ENCODE data around the gene CTLA4. TPM values are rescaled to one million over a fixed set of nuclear protein-coding genes. Genes with fewer than 3 reads are reported as not detected.

CTLA4 gene
- total and polyA plus RNA-seq, 2 of the 4 experiments (the other 2 are of a cell fraction): not detected

DNA sequence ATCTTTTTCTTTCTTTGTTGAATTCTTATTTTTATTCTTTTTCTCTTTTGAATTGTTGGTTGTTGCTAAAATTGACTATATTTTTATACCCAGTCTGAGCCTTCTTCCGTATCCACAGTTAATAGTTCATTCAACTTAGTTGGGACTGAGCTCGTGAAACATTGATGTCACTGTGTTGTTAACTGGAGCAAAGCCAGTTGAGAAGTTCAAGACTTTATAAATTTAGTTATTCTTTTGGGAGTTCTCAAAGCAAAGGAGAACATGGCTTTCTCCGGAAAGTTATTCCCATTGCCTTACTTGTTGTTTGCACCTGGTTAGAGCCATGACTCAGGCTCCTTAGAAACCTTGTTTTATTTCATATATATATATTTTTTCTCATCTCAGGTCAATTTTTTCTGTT is 8.8 kb downstream of the CTLA4 start:
- Histone ChIP-seq H3K9ac (ENCODE audit: low read depth, low read length) (no peak overlapping the region), H3K4me1 (ENCODE audit: control insufficient read depth, insufficient read depth, low read length) (no peaks in the 10 kb centered on the region), H2AK9ac (replicated peaks; ENCODE audit: low read depth, low read length, poor library complexity) (no peak overlapping the region), H3K27me3 (ENCODE audit: control insufficient read depth, insufficient read depth, low read length) (peaks cover 30% of the 10 kb centered on the region), H3K23ac (ENCODE audit: low read depth, low read length) (no peak overlapping the region), H4K91ac (ENCODE audit: insufficient read depth, low read depth, low read length) (no peak overlapping the region), H4K5ac (ENCODE audit: low read depth, low read length) (no peak overlapping the region), H3K27ac (ENCODE audit: insufficient read depth, low read length) (no peak overlapping the region), H2BK15ac (ENCODE audit: low read depth, low read length) (no peak overlapping the region), H3K36me3 (ENCODE audit: control insufficient read depth, insufficient read depth, low read length) (no peaks in the 10 kb centered on the region), H3K18ac (ENCODE audit: low read depth, low read length) (no peak overlapping the region), H3K56ac (ENCODE audit: extremely low read depth, insufficient read depth, low read length) (no peak overlapping the region), H3K9me1 (ENCODE audit: insufficient read depth, low read length) (no peaks in the 10 kb centered on the region), H4K8ac (ENCODE audit: low read depth in 2 of 2, low read length in 2 of 2) (no peak overlapping the region), H2BK20ac (ENCODE audit: low read depth, low read length) (no peak overlapping the region), H3K4ac (ENCODE audit: low read depth, low read length) (no peak overlapping the region), H3K9me3 (ENCODE audit: control insufficient read depth, insufficient read depth, low read length) (no peaks in the 10 kb centered on the region), H2BK5ac (ENCODE audit: low read depth, low read length, poor library complexity, severe bottlenecking) (no peak overlapping the region), H2AK5ac (ENCODE audit: low read depth, low read length) (no peak overlapping the region), H4K20me1 (ENCODE audit: insufficient read depth, low read length) (no peaks in the 10 kb centered on the region), H2AFZ (replicated peaks; ENCODE audit: low read length, poor library complexity) (no peak overlapping the region), H3K4me3 (ENCODE audit: insufficient read depth, low read depth, low read length) (no peak overlapping the region), H3K4me2 (ENCODE audit: low read depth, low read length) (no peak overlapping the region), H3K79me1 (ENCODE audit: low read depth in 1 of 2, low read length in 2 of 2) (no peaks in the 10 kb centered on the region), H2BK120ac (ENCODE audit: low read depth, low read length) (no peak overlapping the region), H3K14ac (replicated peaks; ENCODE audit: low read depth, low read length) (no peak overlapping the region)
- WGBS, 2 experiments (ENCODE audit: extremely low coverage in 2 of 2, insufficient read length in 1 of 2): no CpG with 5 or more reads among the region's 3 CpGs
- ChIA-PET POLR2A (ENCODE audit: unreplicated experiment) (no interaction called here), CTCF (interaction anchor here (1.2 kb wide), 1 partner anchor 10 kb away, joined by 3 read pairs; no protein-coding TSS in a partner anchor)
- no peak for TF ChIP-seq FOS (IDR thresholded peaks at IDR 0.05; ENCODE audit: low read depth, low read length)
- no peak for TF ChIP-seq CEBPB (IDR thresholded peaks at IDR 0.05; ENCODE audit: low read depth, low read length)
- TF ChIP-seq RFX5 (IDR thresholded peaks at IDR 0.05; ENCODE audit: low read depth, low read length): no peak
- no peak for TF ChIP-seq MXI1 (IDR thresholded peaks at IDR 0.05; ENCODE audit: borderline replicate concordance, low read depth, low read length)
- no peak for TF ChIP-seq USF2 (IDR thresholded peaks at IDR 0.05; ENCODE audit: low read depth, low read length)
- TF ChIP-seq SMC3 (IDR thresholded peaks at IDR 0.05; ENCODE audit: low read depth, low read length): no peak
- no peak for TF ChIP-seq NFE2L2 (IDR thresholded peaks at IDR 0.05; ENCODE audit: low read depth, low read length)
- no peak for TF ChIP-seq RAD21 (IDR thresholded peaks at IDR 0.05; ENCODE audit: low read length)
- no peak for TF ChIP-seq CHD1 (IDR thresholded peaks at IDR 0.05; ENCODE audit: low read depth, low read length)
- TF ChIP-seq RCOR1 (IDR thresholded peaks at IDR 0.05; ENCODE audit: insufficient replicate concordance, low read length): no peak
- ATAC-seq (ENCODE audit: low read depth): no peak
- in situ Hi-C loops (cut with MboI; ENCODE audit: low sequenced_read_pairs): no loop called here
- intact Hi-C loops (cut with micrococcal nuclease): no loop called here
- BruUV-seq (replicated peaks): no TSS peak
- dilution Hi-C loops (cut with HindIII; ENCODE audit: low sequenced_read_pairs, unreplicated experiment): no loop called here
- no peak for DNase-seq
